ENCODE data around the gene EVC.

EVC gene

DNA sequence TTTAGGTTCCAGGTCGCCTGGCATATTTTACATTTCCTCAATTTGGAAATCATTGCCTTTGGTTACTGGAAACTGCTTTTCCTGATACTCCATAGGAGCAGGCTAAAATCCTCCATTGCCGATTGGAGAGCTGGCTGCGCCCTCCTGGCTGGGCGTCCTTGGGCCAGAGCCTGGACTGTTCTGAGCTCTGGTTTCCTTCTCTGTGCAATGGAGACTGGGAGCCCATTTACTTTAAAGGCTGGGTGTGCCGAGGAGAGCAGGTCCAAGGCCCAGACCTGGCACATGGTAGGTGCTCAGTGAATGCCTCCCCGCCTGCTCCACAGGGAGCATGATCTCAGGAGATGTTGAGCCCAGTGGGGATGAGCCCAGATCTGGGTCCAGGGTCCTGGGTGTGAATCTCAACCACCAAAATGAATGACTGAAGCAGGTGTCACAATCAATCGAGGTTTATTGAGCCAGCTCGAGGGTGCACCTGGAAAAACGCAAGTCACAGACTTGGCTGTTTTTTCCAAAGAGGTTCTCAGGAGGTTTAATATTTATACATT lies 50.0 kb downstream of the EVC start:
- H3K27me3 ChIP-seq (ENCODE audit: control insufficient read depth, insufficient read depth, low read length): no peaks in the 10 kb centered on the region
- no peak overlapping the region for H3K4me3 ChIP-seq (ENCODE audit: low read depth, low read length)
- no peaks in the 10 kb centered on the region for H3K9me3 ChIP-seq (ENCODE audit: control insufficient read depth, insufficient read depth, low read length)
- H3K36me3 ChIP-seq (ENCODE audit: control insufficient read depth, insufficient read depth, low read length): peaks cover 10% of the 10 kb centered on the region
- H3K4me1 ChIP-seq (ENCODE audit: control insufficient read depth, insufficient read depth, low read length): no peaks in the 10 kb centered on the region
- H3K9ac ChIP-seq (ENCODE audit: low read depth, low read length): no peak overlapping the region

DNA sequence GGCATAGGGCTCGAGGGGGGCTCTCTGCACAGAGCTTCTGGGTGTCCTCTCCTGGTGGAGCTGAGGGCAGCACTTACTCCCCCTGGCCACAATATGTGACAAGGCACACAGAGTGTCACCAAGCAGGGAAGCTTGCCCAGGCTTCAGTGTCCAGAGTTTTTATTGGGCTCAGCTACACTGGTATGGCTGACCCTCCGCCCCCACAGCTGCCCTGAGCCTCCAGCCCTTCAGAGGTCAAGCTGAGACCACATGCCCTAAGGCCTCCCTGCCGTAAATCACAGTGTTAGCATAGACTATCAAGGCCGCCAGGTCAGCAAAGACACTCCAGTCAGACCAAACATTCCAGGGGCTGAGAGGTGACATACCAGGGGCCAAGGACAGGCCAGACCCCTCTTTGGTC lies 59.0 kb downstream of the EVC start:
- Histone ChIP-seq H3K9me3 (ENCODE audit: control insufficient read depth, insufficient read depth, low read length) (peaks cover 4% of the 10 kb centered on the region), H3K9ac (ENCODE audit: low read depth, low read length) (no peak overlapping the region), H3K36me3 (ENCODE audit: control insufficient read depth, insufficient read depth, low read length) (no peaks in the 10 kb centered on the region)

DNA sequence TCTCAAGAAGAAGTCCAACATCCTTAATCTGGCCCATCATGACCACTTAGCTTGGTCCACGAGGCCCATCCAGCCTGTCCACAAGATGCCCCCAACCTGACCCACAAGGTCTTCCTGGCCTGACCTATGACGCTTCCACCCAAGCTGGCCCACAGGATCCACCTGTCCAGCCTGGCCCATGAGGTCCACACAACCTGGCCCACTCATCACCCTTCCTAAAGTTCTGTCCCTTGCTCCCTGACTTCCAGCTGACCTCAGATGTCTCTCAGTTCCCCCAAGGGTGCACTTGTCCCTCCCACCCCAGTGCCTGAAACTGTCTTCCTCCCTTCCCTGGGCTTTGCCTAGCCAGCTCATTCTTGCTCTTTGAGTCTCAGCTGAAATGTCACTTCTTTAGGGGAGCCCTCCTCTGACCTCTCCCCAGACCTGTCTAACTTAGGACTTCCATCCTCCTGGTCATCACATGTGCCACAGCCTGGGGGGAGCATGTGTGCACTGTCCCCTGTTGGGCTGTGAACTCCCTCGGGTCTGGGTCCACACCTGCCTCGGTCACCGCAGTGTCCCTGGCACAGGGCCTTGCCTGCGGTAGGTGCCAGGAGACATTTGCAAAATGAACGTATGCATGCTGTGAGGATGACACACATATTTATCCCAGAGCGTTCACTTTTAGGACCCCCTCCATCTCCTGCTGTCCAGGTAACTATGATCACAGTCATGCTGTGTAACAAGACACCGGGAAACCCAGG lies 61.7 kb downstream of the EVC start:
- Histone ChIP-seq H3K4me1 (ENCODE audit: control insufficient read depth, insufficient read depth, low read length) (peaks cover 2% of the 10 kb centered on the region), H3K36me3 (ENCODE audit: control insufficient read depth, insufficient read depth, low read length) (no peaks in the 10 kb centered on the region), H3K4me3 (ENCODE audit: low read depth, low read length) (no peak overlapping the region), H3K27me3 (ENCODE audit: control insufficient read depth, insufficient read depth, low read length) (no peaks in the 10 kb centered on the region), H3K9ac (ENCODE audit: low read depth, low read length) (no peak overlapping the region), H3K9me3 (ENCODE audit: control insufficient read depth, insufficient read depth, low read length) (peaks cover 9% of the 10 kb centered on the region)

More for the DNA sequence above, 59.0 kb downstream of the EVC start:
- Histone ChIP-seq H3K27me3 (ENCODE audit: control insufficient read depth, insufficient read depth, low read length) (no peaks in the 10 kb centered on the region), H3K4me1 (ENCODE audit: control insufficient read depth, insufficient read depth, low read length) (peaks cover 2% of the 10 kb centered on the region), H3K4me3 (ENCODE audit: low read depth, low read length) (no peak overlapping the region)

DNA sequence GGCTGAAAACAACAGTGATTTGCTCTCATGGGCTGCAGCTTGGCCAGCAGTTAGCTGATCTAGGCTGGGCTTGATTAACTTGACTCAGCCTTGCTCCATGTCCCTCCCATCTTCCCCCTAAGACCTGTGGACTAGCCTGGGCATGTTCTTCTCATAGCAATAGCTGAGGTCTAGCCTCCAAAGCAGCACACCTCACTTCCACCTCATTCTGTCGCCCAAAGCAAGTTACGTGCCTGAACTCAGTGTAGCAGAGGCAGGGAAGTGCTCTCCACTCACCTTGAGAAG lies 62.2 kb downstream of the EVC start:
- Histone ChIP-seq H3K4me3 (ENCODE audit: low read depth, low read length) (no peak overlapping the region), H3K36me3 (ENCODE audit: control insufficient read depth, insufficient read depth, low read length) (no peaks in the 10 kb centered on the region), H3K27me3 (ENCODE audit: control insufficient read depth, insufficient read depth, low read length) (no peaks in the 10 kb centered on the region), H3K9ac (ENCODE audit: low read depth, low read length) (no peak overlapping the region), H3K4me1 (ENCODE audit: control insufficient read depth, insufficient read depth, low read length) (peaks cover 2% of the 10 kb centered on the region), H3K9me3 (ENCODE audit: control insufficient read depth, insufficient read depth, low read length) (peaks cover 4% of the 10 kb centered on the region)

DNA sequence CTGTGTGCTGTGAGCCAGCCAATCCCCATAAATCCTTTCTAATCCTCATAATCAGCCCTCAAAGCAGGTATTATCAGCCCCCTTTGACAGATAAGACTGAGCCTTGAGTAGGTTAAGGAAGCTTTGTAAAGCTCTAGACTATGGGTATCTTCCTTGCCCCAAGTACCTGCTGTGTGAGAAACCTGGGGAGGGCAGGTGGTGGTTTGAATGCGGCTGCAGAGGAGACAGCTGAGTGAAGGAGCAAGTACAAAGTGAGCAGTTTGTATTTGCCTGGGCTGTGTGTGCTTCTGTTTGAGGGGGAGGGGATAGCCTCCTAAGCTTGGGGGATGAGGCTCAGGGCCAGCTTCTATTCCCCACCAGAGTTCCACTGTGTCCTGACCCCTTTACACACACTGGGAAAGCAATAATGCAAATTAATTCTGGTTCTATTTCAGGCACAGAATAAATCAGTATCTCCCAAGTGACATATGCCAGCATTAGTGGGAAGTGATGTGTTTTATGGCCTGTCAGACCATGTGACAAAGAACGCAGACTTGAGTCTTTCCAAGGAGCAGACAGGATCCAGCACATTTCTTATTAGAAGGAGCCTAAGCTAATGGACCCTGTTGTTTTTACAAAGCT lies 63.5 kb downstream of the EVC start:
- peaks cover 4% of the 10 kb centered on the region for H3K9me3 ChIP-seq (ENCODE audit: control insufficient read depth, insufficient read depth, low read length)
- peaks cover 2% of the 10 kb centered on the region for H3K4me1 ChIP-seq (ENCODE audit: control insufficient read depth, insufficient read depth, low read length)
- H3K4me3 ChIP-seq (ENCODE audit: low read depth, low read length): no peak overlapping the region
- H3K27me3 ChIP-seq (ENCODE audit: control insufficient read depth, insufficient read depth, low read length): no peaks in the 10 kb centered on the region
- no peak overlapping the region for H3K9ac ChIP-seq (ENCODE audit: low read depth, low read length)
- H3K36me3 ChIP-seq (ENCODE audit: control insufficient read depth, insufficient read depth, low read length): no peaks in the 10 kb centered on the region

DNA sequence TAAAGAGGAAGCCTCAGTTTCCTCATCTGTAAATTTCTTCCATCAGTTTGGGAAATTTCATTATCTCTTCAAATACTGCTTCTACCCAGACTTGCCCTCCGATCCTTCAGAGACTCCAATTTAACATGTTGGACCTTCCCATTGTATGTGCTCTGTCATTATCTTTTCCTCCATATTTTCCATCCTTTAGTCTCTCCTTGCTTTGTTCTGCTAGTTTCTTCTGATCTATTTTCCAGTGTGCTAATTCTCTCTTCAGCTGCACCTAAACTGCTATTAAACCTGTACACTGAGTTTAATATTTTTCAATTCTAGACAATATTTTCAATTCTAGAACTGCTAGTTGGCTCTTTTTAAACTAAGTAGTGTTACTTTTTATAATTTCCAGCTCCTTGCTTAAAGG lies 65.5 kb downstream of the EVC start:
- H3K9ac ChIP-seq (ENCODE audit: low read depth, low read length): no peak overlapping the region
- H3K4me3 ChIP-seq (ENCODE audit: low read depth, low read length): no peak overlapping the region
- peaks cover 4% of the 10 kb centered on the region for H3K9me3 ChIP-seq (ENCODE audit: control insufficient read depth, insufficient read depth, low read length)
- no peaks in the 10 kb centered on the region for H3K27me3 ChIP-seq (ENCODE audit: control insufficient read depth, insufficient read depth, low read length)
- no peaks in the 10 kb centered on the region for H3K36me3 ChIP-seq (ENCODE audit: control insufficient read depth, insufficient read depth, low read length)
- peaks cover 2% of the 10 kb centered on the region for H3K4me1 ChIP-seq (ENCODE audit: control insufficient read depth, insufficient read depth, low read length)

DNA sequence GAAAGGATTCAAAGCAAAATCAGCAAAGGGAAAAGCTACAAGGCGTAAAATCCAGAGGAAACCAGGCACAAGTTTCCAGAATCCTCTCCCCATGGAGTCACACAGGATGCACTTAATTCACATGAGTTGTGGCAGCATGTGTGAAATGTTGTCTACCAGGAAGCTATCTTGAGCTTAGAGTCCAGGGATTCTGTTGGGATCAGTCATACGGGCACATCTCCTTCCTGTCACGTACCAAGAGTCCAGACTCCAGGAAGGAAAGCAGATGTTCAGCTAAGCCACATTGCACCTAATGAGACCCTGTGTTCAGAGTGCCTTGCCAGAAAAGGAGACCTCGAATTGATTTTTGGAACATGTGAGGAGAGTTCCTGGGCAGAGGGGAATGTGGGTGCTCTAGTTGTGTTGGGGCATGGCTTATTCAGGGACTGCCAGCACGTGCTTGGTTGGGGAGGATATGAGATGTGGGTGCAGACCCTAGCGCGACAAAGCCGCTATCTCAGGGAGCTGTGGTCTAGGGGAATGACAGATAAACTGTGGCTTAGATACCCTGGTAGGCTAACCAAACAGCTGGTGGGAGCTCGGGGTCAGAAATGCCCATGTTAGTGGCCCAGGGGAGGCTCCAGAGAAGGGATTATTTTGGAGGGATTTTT lies 70.0 kb downstream of the EVC start:
- Histone ChIP-seq H3K4me3 (ENCODE audit: low read depth, low read length) (no peak overlapping the region), H3K9me3 (ENCODE audit: control insufficient read depth, insufficient read depth, low read length) (peaks cover 4% of the 10 kb centered on the region), H3K9ac (ENCODE audit: low read depth, low read length) (no peak overlapping the region), H3K4me1 (ENCODE audit: control insufficient read depth, insufficient read depth, low read length) (no peaks in the 10 kb centered on the region), H3K27me3 (ENCODE audit: control insufficient read depth, insufficient read depth, low read length) (no peaks in the 10 kb centered on the region), H3K36me3 (ENCODE audit: control insufficient read depth, insufficient read depth, low read length) (peaks cover 2% of the 10 kb centered on the region)

DNA sequence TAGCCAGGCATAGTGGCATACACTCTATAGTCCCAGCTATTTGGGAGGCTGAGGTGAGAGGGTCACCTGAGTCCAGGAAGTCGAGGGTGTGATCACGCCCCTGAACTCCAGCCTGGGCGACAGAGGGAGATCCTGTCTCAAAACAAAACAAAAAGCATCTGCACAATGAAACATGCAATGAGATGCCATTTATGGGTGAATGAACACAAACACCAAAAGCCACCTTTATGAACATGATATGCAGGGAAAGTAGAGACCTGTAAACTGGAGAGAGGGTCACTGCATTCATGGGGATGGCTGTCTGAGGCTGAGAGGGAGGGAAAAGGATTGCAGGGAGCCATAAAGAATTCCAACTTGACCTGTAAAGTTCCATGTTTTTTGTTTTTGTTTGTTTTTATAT lies 70.7 kb downstream of the EVC start:
- H3K4me1 ChIP-seq (ENCODE audit: control insufficient read depth, insufficient read depth, low read length): no peaks in the 10 kb centered on the region
- no peak overlapping the region for H3K9ac ChIP-seq (ENCODE audit: low read depth, low read length)
- H3K4me3 ChIP-seq (ENCODE audit: low read depth, low read length): no peak overlapping the region
- H3K27me3 ChIP-seq (ENCODE audit: control insufficient read depth, insufficient read depth, low read length): no peaks in the 10 kb centered on the region
- H3K36me3 ChIP-seq (ENCODE audit: control insufficient read depth, insufficient read depth, low read length): peaks cover 2% of the 10 kb centered on the region
- no peaks in the 10 kb centered on the region for H3K9me3 ChIP-seq (ENCODE audit: control insufficient read depth, insufficient read depth, low read length)

DNA sequence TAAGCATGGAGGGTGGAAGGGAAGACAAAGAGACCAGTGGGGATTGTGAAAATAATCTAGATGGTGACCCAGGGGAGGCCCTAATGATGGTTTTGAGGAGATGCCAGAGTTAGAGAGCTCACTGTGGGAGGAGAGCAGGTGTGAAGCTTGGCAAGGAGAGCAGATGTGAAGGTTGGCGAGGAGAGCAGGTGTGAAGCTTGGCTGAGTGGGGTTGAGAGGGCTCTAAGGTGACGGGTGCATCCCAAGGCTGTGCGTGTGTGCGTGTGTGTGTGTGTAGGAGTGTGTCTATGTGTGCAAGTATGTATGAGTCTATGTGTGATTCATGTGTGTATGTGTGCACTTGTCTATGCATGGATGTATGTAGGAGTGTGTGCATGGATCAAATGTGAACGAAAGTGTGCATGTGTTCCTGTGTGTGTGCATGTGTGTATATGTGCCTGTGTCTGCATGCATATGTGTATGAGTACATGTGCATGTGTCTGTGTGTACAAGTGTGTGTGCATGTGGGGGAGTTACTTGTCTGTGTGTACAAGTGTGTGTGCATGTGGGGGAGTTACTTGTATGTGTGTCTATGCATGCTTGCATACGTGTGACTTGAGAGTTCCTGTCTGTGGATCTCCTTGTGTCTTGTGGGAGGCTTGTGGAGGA lies 72.0 kb downstream of the EVC start:
- no peaks in the 10 kb centered on the region for H3K4me1 ChIP-seq (ENCODE audit: control insufficient read depth, insufficient read depth, low read length)
- H3K36me3 ChIP-seq (ENCODE audit: control insufficient read depth, insufficient read depth, low read length): peaks cover 2% of the 10 kb centered on the region
- no peak overlapping the region for H3K4me3 ChIP-seq (ENCODE audit: low read depth, low read length)
- no peak overlapping the region for H3K9ac ChIP-seq (ENCODE audit: low read depth, low read length)
- no peaks in the 10 kb centered on the region for H3K9me3 ChIP-seq (ENCODE audit: control insufficient read depth, insufficient read depth, low read length)
- H3K27me3 ChIP-seq (ENCODE audit: control insufficient read depth, insufficient read depth, low read length): no peaks in the 10 kb centered on the region

DNA sequence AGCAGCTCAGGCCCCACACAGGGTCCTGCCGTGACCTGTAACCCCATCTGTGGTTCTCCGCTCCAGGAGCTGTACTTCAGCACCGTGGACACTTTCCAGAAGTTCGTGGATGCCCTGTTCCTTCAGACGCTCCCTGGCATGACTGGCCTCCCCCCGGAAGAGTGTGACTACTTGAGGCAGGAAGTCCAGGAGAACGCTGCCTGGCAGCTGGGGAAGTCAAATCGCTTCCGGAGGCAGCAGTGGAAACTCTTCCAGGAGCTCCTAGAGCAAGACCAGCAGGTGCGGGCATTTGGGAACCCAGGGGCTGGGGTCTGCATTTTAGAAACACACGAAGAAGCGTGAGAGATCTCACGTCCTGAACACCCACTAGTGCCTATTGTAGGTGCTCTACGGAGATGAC lies 72.5 kb downstream of the EVC start:
- Histone ChIP-seq H3K9ac (ENCODE audit: low read depth, low read length) (no peak overlapping the region), H3K27me3 (ENCODE audit: control insufficient read depth, insufficient read depth, low read length) (no peaks in the 10 kb centered on the region), H3K36me3 (ENCODE audit: control insufficient read depth, insufficient read depth, low read length) (peaks cover 2% of the 10 kb centered on the region), H3K4me3 (ENCODE audit: low read depth, low read length) (no peak overlapping the region), H3K4me1 (ENCODE audit: control insufficient read depth, insufficient read depth, low read length) (no peaks in the 10 kb centered on the region), H3K9me3 (ENCODE audit: control insufficient read depth, insufficient read depth, low read length) (no peaks in the 10 kb centered on the region)

DNA sequence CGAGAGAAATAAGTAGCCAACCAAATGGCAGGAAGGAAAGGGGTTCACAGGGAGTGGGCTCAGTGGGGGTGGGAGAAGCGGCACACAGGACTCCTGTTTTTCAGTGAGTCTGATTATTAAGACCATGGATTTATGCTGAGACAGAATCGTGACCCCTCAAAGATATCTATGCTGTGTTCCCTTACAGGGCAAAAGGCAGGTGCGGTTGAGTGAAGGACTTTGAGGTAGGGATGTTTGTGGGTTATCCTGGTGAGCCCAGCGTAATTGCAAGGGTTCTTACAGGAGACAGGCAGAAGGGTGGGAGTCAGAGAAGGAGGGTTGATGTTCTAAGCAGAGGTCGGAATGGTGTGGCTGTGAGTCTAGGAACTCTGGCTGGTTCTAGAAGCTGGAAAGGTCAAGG lies 73.0 kb downstream of the EVC start:
- no peak overlapping the region for H3K4me3 ChIP-seq (ENCODE audit: low read depth, low read length)
- peaks cover 2% of the 10 kb centered on the region for H3K36me3 ChIP-seq (ENCODE audit: control insufficient read depth, insufficient read depth, low read length)
- H3K9me3 ChIP-seq (ENCODE audit: control insufficient read depth, insufficient read depth, low read length): no peaks in the 10 kb centered on the region
- H3K9ac ChIP-seq (ENCODE audit: low read depth, low read length): no peak overlapping the region
- H3K4me1 ChIP-seq (ENCODE audit: control insufficient read depth, insufficient read depth, low read length): no peaks in the 10 kb centered on the region
- no peaks in the 10 kb centered on the region for H3K27me3 ChIP-seq (ENCODE audit: control insufficient read depth, insufficient read depth, low read length)
